Vagina (tissue), 2 donors: ENCODE measurements around the gene GEMIN7. TPM values are rescaled to one million over a fixed set of nuclear protein-coding genes. Genes with fewer than 3 reads are reported as not detected.
A peak's percentile ranks its signal among the peaks of the same experiment; 100 is the strongest.

ENCODE experiments used
- DNase-seq, 2 donors: peaks; one replicate each; pipeline ENCODE4 v3.0.0-alpha.2; 2017; ENCODE audit errors: extremely low spot score in 2 of 2
- H3K27ac ChIP-seq: fragments of 200-600 bp; sonication (generic); one replicate; pipeline ENCODE4 v1.5.1; 2019
- H3K27me3 ChIP-seq: fragments of 200-600 bp; sonication (generic); one replicate; pipeline ENCODE4 v1.5.1; 2019
- H3K36me3 ChIP-seq, 2 donors: fragments of 200-600 bp; sonication (generic); one replicate each; pipeline ENCODE4 v1.5.1; 2017 to 2019
- H3K4me1 ChIP-seq: fragments of 200-600 bp; sonication (generic); one replicate; pipeline ENCODE4 v1.5.1; 2019
- H3K4me3 ChIP-seq, 2 donors: fragments of 200-600 bp; sonication (generic); 1 replicate in 1 of 2; 2 replicates in 1 of 2; pipeline ENCODE4 v1.5.1; 2016 to 2019
- H3K9me3 ChIP-seq: fragments of 200-600 bp; sonication (generic); one replicate; pipeline ENCODE4 v1.5.1; 2019
- CTCF ChIP-seq, 3 experiments: fragments of 450-650 bp in 2 of 3; fragments of 200-600 bp in 1 of 3; sonication (generic) in 1 of 3; IDR thresholded peaks; one replicate each; pipeline ENCODE4 v1.5.1; 2017 to 2019; ENCODE audit warnings: antibody characterized with exemption in 3 of 3, mild to moderate bottlenecking in 2 of 3, moderate library complexity in 2 of 3
- POLR2A ChIP-seq, 2 donors: fragments of 450-650 bp; IDR thresholded peaks; one replicate each; pipeline ENCODE4 v1.6.1; 2017; ENCODE audit warnings: antibody characterized with exemption in 2 of 2, mild to moderate bottlenecking in 2 of 2, moderate library complexity in 2 of 2
- POLR2AphosphoS5 ChIP-seq, 2 donors: sonication (generic); formaldehyde crosslinking; IDR thresholded peaks; one replicate each; pipeline ENCODE4 v1.9.0; 2017; ENCODE audit warnings: antibody characterized with exemption in 2 of 2, mild to moderate bottlenecking in 2 of 2, low read depth in 1 of 2; ENCODE audit not compliant: insufficient read depth in 1 of 2
- intact Hi-C: fragments of 100-400 bp; cut with DNase I; formaldehyde crosslinking; loops from one replicate; pipeline ENCODE4 v1.15.1; 2023
- total RNA-seq: library from RNA; depleted of rRNA; stranded (reverse); fragments of >200 nt; gene quantifications from one replicate; pipeline ENCODE4 v1.2.3, GENCODE V29; 2016

GEMIN7 gene
- 42.0 TPM for total RNA-seq

GRCh38 chr19:45079063-45079910 is at the start of gene GEMIN7:
Gene GEMIN7, plus strand, starts transcription at chr19:45079260. Its CDS starts 10,855 bp downstream, at chr19:45090115.
- Histone ChIP-seq H3K9me3 (no peaks in the 10 kb centered on the region), H3K36me3 (no peaks in the 10 kb centered on the region), H3K27me3 (no peaks in the 10 kb centered on the region), H3K4me3 (peak within 1 kb of the TSS; percentile 58 to 77), H3K4me1 (peaks cover 48% of the 10 kb centered on the region), H3K27ac (peak within 1 kb of the TSS; percentile 58)
- DNase-seq, result no peak
- TF ChIP-seq POLR2AphosphoS5 (IDR thresholded peaks at IDR 0.05; ENCODE audit: insufficient read depth in 1 of 2, low read depth in 1 of 2) (peak in 1 of 2 donors; percentile 68), CTCF (IDR thresholded peaks at IDR 0.05) (no peak), POLR2A (IDR thresholded peaks at IDR 0.05) (no peak)
- intact Hi-C loops, result no loop called here

GRCh38 chr19:45030825-45031224 is 48.2 kb upstream of the GEMIN7 start:
- no peaks in the 10 kb centered on the region for H3K27me3 ChIP-seq
- peaks cover 0 to 24% of the 10 kb centered on the region in 2 donors for H3K36me3 ChIP-seq
- no peak for TF ChIP-seq CTCF (IDR thresholded peaks at IDR 0.05)
- no peak for TF ChIP-seq POLR2AphosphoS5 (IDR thresholded peaks at IDR 0.05; ENCODE audit: insufficient read depth in 1 of 2, low read depth in 1 of 2)
- TF ChIP-seq POLR2A (IDR thresholded peaks at IDR 0.05), result no peak
- H3K4me1 ChIP-seq, result no peaks in the 10 kb centered on the region
- DNase-seq, result no peak
- no peak overlapping the region for H3K27ac ChIP-seq
- no peaks in the 10 kb centered on the region for H3K9me3 ChIP-seq
- H3K4me3 ChIP-seq, result no peak overlapping the region
- intact Hi-C loops, result no loop called here

- Histone ChIP-seq H3K27me3 (no peaks in the 10 kb centered on the region), H3K4me3 (no peak overlapping the region), H3K4me1 (no peaks in the 10 kb centered on the region), H3K27ac (no peak overlapping the region), H3K9me3 (no peaks in the 10 kb centered on the region), H3K36me3 (peaks cover 0 to 24% of the 10 kb centered on the region in 2 donors)
- intact Hi-C loops, result no loop called here
- DNase-seq, result no peak
- TF ChIP-seq POLR2A (IDR thresholded peaks at IDR 0.05) (no peak), POLR2AphosphoS5 (IDR thresholded peaks at IDR 0.05; ENCODE audit: insufficient read depth in 1 of 2, low read depth in 1 of 2) (no peak), CTCF (IDR thresholded peaks at IDR 0.05) (no peak)
Observed at GRCh38 chr19:45032421-45032820, 46.6 kb upstream of the GEMIN7 start.

- Histone ChIP-seq H3K36me3 (peaks cover 0 to 15% of the 10 kb centered on the region in 2 donors), H3K4me3 (no peak overlapping the region)
Observed at GRCh38 chr19:45035755-45036154, 43.3 kb upstream of the GEMIN7 start.

More at GRCh38 chr19:45035755-45036154, 43.3 kb upstream of the GEMIN7 start:
- Histone ChIP-seq H3K4me1 (peaks cover 20% of the 10 kb centered on the region), H3K27ac (no peak overlapping the region), H3K9me3 (no peaks in the 10 kb centered on the region), H3K27me3 (no peaks in the 10 kb centered on the region)
- no peak for DNase-seq
- intact Hi-C loops, result no loop called here
- no peak for TF ChIP-seq CTCF (IDR thresholded peaks at IDR 0.05)
